HG03025 (cell line): ENCODE results near the gene CDC42BPA.
"Not testable (repeated sequence)": the region's sequence is repeated elsewhere in the genome, so short reads cannot be mapped to it uniquely, and the experiment has no call there.

Source experiments
- ATAC-seq: cut with Tn5 transposase; IDR thresholded peaks from one replicate; pipeline ENCODE4 v1.9.1; 2021; ENCODE audit warnings: mild to moderate bottlenecking, moderate library complexity; ENCODE audit not compliant: unreplicated experiment, low FRiP score

Gene CDC42BPA

DNA sequence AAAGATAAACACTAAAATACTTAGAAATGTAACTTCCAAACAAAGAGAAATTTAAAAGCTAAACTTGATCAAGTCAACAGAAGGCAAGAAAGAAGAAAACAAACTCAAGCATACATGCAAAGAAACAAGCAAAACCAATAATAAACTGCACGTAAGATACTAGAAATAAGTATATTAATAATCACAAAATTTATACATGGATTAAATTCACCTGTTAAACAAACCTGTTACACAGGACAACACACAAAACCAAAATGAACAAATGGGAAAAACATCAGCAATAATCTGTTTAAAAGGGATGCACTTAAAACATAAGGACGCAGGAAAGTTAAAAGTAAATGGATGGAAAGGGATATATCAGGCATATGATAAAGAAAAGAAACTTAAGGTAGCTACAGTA is 165.8 kb downstream of the CDC42BPA start:
- no peak for ATAC-seq

DNA sequence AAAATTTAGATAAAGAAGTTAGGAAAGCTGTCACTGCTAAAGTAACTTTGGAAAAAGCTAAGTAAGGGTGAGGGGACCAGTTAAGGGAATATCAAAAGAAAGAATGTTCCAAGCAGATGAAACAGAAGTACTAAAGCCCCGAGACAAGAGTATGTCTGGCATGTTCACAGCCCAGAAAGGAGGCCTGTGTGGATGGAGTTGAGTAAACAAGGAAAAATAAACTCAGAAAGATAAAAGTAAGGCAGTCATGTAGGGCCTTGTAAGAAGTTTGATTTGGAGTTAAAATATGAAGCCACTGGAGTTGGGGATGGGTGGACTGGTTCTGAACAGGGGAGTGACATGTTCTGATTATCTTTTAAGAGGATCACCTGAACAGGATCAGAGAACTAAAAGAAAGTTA is 177.9 kb downstream of the CDC42BPA start:
- ATAC-seq, result no peak

DNA sequence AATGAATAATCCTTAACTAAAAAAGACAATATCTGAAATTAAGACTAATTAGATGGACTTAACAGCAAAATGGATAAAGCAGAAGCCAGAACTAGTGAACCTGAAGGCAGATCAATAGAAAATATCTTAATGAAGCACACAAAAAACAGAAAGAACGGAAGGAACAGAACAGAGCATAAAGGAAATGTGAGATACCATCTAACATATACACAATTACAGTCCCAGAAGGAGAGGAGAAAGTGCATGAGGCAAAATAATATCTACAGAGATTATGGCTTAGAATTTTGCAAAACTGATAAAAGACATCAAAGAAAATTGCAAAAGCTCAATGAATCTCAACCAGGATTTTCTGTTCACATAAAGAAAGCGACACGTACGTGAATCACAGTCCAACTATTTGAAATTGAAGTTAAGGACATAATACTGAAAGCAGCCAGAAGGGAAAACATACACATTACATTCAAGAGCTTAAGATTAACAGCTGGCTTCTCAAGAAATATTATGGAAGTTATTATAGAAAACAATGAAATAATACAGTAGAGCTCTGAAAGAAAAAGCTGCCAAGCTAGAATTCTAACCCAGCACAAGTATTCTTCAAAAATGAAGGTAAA is 182.0 kb downstream of the CDC42BPA start:
- ATAC-seq, result no peak

DNA sequence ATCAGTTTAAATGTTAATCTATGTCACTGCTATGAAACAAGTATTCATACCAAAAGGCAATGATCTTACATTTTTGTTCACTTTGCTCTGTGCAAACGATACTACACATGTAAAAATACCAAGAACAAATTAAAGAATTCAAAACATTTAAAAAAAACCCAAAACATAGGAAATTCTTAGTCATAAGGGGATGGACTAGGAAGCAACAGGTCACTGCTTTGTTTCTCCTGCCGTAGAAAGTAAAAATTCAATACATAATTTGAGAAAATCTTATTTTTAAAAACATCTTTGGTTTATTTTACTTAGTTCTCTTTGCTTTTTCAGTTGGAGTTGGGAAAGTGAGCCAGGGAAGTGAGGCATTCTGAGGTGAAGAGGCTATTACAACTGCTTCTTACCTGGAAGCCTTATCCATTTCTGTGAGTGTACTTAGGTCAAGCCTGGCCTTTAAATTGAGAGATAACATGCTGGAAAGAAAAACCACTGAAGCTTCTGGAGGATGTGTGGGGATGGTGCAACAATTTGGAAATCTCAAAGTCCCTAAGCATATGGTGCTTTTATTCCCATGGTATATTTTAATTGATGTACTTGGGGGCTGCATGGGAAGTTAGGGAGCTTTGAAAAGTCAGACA is 183.5 kb downstream of the CDC42BPA start:
- ATAC-seq, result no peak

DNA sequence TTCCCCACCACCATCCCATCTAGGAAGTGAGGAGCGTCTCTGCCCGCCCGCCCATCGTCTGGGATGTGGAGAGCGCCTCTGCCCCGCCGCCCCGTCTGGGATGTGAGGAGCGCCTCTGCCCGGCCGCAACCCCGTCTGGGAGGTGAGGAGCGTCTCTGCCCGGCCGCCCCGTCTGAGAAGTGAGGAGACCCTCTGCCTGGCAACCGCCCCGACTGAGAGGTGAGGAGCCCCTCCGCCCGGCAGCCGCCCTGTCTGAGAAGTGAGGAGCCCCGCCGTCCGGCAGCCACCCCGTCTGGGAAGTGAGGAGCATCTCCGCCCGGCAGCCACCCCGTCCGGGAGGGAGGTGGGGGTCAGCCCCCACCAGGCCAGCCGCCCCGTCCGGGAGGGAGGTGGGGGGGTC is 185.6 kb downstream of the CDC42BPA start:
- not testable (repeated sequence) for ATAC-seq

DNA sequence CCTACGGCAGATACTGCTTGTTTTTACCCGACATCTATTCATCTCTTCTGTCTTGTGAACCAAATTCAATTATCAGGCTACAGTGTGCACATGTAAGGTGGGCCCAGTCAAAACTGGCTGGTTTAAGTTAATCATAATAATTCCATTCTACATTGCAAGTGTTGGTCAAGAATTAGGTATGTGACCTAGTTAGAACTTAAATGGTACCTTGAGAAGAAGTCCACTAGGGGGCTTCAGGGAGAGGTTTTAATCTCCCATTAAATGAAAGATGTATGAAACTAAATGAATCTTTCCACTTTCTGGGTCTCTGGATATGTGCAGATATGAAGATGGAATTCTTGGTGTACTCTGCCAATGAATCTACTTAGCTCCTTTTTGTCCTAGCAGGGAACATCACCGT is 187.1 kb downstream of the CDC42BPA start:
- no peak for ATAC-seq

DNA sequence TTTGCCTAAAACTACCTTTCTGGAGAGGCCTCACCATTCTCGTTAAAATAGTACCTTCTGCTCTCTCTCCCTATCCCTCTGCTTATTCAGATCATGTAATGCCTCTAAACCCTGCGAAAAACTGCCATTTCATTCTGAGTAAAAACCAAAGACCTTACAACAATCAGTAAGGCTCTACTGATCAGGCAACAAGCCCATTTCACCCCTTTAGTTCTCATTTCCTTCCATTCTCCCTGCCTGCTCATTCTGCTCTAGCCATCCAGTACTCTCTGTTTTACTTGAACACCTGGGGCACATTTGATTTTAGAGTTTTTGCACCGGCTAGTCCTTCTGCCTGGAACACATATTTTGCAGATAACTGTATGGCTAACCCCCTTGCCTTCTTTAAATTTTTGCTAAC is 190.4 kb downstream of the CDC42BPA start:
- peak; percentile 61 for ATAC-seq

DNA sequence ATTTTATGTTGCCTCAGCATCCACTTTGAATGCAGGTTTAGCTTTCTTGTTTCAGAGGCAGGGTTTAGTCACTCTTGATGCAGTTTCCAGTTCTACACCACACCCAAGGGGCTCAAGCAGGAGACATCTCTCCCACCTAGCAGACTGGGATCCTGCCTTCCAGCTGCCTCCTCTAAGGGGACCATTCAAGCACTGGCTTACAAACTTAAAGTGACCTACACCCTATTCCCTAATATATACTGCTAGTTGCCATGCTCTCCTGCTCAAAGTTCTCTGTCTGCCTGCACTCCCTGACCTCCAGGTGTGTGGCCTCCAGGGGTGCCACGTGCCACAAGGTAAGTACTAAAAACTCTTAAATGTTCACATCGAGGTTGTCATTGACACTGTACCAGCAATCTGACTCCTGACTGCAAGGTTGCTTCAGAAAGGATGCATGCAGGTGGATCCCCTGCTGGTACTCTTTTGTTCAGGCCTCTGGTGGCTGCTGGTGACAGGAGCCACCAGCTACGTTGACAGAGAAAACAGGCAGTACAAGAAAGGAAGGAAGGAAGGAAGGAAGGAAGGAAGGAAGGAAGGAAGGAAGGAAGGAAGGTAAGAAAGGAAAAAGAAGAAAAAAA is 192.3 kb downstream of the CDC42BPA start:
- ATAC-seq, result no peak

DNA sequence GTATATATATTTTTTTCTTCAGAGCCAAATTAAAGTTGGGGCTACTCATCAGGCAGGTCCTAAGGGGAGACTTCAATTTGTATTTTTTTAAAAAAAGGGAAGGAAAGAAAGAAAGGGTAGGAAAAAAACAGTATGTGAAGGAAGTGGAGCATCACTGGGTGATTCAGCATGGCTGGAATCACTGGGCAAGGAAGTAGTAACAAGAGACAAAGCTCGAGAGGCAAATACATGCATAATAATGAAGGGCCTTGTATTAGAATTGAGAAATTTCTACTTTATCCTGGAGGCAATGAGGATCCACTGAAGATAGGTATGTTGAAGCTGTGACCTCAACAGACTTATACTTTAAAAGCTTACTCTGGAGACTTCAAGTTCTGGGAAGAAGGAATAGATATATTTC is 193.8 kb downstream of the CDC42BPA start:
- no peak for ATAC-seq

DNA sequence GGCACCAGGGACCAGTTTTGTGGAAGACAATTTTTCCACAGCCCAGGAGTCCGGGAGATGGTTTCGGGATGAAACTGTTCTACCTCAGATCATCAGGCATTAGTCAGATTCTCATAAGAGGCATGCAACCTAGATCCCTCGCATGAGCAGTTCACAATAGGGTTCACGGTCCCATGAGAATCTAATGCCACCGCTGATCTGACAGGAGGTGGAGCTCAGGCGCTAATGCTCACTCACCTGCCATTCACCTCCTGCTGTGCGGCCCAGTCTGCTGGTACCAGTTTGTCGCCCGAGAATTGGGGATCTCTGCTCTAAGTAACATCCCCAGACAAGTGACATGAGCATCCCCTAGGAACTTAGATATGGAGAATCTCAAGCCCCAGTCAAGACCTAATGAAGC is 197.5 kb downstream of the CDC42BPA start:
- ATAC-seq, result no peak

DNA sequence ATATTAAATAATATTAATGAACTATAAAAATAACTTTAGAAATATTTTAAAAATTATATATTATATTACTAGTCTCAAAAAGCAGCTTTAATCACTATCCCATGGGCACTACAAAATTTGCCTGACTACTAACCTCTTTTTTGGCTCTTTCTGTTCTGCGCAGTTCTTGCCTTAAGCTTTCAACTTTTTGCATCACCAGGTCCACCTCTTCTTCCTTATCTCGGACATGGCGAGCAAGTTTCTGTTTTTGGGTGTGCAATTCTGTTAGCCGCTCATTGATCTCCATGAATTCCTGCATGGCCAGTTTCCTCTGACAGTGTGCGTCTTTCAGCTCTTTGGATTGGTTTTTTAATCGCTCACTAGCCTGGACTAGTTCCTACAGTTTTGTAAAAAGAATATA is 205.8 kb downstream of the CDC42BPA start:
- ATAC-seq, result no peak

DNA sequence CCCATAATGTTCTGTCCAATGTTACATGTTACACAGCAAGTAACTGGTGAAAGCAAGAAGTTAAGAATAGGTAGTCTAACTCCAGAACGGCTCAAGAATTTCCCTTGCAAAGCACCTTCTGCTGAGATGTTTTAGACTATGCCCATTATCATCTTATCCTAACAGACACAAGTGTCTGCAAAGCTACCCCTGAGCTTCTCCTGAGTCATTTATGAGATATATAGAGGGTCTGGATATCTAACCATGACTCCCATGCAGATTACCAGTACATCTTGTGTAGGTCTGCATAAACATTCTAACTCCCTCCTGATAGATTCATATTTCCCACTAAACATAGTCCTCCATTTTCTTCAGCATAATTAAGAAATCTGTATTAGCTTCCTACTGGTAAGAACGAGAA is 206.5 kb downstream of the CDC42BPA start:
- no peak for ATAC-seq

DNA sequence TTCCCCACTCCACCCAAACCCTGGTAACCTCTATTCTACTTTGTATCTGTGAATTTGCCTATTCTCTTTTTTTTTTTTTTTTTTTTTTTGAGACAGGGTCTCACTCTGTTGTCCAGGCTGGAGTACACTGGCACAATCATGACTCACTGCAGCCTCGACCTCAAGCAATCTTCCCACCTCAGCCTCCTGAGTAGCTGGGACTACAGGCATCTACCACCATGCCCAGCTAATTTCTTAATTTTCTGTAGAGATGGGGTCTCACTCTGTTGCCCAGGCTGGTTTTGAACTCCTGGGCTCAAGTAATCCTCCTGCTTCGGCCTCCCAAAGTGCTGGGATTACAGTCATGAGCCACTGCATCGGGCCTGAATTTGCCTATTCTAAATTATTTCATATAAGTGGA is 213.0 kb downstream of the CDC42BPA start:
- ATAC-seq, result not testable (repeated sequence)

DNA sequence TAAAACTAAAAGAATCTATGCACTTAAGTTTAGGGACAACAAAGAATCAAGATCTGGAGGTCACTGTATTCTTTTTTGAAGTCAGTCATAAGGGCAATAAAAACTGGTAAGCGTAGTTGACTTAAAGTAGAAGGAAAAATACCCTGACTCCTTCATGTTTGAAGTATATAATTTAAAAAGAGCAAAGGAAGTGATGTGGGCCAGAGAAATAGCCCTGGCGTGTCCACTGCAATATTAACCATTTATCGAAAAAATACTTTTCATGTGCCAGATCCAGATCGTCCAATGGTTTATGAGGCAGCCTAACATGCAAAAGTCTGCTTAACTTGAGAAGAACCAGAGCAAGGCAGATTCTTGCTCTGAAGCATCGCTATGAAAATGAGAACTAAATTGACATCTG is 216.2 kb downstream of the CDC42BPA start:
- no peak for ATAC-seq

DNA sequence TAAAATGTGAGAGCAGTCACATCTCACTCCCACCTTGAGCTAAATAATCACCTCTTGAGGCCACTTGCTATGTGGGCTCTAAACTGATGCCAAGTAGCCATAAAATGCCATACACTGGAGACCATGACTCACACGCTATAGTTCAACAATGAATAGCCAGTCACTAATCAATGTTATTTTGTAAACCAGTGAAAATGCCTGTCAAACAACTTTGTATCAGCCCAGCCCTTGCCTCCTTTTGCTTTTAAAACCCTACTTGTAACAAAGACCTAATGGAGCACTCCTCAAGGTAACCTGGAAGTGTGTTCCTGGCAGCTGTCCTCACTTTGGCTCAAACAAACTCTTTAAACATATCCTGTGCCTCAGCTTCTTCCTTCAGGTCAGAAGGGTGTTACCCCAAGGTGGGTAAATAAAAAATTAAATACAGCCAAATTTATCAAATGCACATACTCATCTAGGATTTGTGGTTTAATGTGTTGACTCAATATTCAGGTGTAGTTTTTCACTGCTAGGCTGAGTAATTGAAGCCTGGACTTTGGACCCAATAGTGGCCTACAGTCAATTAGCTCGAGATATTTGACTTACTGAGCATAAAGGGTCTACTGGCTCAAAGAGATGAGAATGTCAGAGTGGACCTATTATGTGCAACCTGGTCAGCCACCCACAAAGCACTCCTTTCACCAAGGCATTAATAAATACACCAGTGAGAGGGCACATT is 223.9 kb downstream of the CDC42BPA start:
- ATAC-seq, result no peak

DNA sequence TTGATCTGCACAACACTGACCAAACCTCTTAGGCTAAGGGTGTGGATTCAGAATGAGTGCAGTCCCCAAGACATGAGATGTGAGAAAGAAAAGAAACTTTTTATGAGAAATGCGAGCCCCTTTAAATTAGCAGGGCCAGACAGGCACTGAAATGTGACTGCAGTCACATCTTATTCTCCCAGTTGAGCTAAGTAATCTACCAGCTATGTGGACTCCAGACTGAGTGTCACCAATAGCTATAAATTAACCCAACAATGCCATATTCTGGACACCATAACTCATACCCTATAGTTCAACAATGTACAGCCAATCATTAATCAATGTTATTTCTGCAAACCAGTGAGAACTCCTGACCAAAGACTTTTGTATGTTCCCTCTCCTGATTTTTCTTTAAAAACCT is 225.0 kb downstream of the CDC42BPA start:
- no peak for ATAC-seq

DNA sequence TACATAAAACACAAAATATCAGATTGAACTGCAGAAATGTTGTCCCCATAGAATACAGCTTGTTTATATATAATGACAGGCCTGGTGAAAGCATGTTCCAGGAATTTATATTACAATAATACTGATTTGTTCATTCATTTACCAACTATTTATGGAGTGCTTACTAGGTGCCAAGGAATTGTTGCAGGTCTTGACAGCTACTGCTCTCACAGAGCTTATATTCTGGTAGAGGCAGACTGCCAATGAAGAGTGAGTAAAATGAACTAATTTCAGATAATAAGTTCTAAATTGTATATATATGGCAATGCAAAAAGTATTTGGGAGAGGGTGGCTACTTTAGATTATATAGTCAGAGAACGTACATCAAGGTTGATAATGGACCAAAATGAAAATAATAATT is 226.2 kb downstream of the CDC42BPA start:
- ATAC-seq, result no peak

DNA sequence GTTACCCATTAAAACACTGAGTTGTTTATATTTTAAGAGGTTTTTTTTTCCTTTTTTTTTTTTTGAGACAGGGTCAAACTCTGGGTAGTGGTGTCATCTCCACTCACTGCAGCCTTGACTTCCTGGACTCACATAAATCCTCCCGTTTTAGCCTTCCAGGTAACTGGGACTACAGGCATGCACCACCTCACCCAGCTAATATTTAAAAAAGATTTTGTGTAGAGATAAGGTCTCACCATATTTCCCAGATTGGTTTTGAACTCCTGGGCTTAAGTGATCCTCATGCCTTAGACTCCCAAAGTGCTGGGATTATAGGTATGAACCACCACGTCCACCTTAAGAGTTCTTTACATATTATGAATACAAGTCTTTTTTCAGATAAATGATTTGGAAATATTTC is 231.7 kb downstream of the CDC42BPA start:
- ATAC-seq, result no peak

DNA sequence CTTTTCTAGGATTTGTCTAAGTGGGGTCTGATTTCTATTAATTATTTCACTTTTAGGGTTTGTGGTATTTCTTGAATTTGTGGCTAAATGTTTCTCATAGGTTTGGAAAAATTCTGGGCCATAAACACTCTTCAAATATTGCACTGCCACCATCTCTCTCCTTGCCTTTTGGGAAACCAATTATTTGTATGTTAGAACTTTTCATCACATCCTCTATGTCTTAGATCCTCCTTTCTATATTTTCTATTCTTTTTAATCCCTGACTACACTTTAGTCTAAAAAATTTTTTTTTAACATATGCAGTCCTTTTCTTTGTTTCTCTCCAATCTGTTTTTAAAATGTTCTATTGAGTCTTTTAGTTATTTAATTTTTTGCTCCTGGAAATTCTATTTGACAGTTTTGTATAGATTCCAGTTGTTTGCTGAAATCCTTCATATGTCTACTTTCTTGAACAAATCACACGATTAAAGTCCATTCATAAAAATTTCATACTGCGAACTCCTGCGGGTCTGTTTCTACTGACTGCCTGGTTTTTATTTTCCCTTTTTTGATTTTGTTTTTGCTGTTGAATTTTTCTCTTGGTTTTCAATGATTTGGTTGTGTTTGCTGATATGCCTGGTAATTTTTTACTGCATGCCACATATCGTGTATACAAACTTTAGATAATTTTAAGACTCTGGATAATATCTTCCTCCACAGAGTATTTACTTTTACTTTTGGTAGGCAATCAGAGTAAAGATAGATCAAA is 235.1 kb downstream of the CDC42BPA start:
- no peak for ATAC-seq

DNA sequence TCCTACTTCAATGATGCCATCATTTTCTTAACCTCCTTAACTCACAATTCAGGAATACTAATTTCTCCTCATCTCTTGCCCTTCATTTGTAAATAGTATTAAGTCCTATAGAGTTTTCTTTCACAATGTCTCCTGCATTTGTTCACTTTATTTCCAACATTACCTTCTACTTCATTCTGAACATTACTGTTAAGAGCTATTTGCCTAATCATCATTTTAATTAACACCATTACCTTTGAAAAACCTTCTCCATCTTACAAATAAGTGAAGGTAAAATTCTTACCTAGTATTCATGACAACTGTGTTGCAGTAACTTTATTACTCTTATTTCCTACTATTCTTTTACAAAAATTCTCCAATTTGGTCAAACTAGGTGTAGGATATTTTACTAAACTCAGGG is 240.5 kb downstream of the CDC42BPA start:
- no peak for ATAC-seq

DNA sequence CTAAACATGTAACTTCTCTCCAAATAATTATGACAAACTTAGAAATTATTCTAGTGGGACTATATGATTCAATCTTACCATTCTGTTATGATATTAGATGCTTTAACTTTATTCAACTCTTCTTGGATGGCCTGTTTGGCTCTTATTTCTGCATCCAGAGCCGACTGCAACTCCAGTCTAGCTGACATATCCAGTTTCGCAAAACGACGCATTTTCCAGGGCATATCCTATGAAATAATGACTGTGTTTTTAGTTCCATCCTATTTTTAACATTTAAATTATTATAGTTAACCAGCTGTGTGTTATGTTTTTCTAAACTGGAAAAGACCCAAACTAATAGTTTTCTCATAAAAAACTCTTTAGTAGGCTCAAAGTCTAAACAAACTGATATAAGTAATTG is 244.5 kb downstream of the CDC42BPA start:
- ATAC-seq, result no peak
